GM18505 (cell line): ENCODE results near the gene PDCD10.

Source experiments
- ATAC-seq: cut with Tn5 transposase; IDR thresholded peaks from one replicate; pipeline ENCODE4 v1.9.1; 2021; ENCODE audit not compliant: unreplicated experiment
- POLR2A ChIP-seq: IDR thresholded peaks from 4 replicates; pipeline ENCODE4 v1.6.1; 2011; ENCODE audit warnings: borderline replicate concordance; ENCODE audit not compliant: insufficient read depth, insufficient read length; ENCODE audit errors: extremely low read depth

The PDCD10 gene

DNA sequence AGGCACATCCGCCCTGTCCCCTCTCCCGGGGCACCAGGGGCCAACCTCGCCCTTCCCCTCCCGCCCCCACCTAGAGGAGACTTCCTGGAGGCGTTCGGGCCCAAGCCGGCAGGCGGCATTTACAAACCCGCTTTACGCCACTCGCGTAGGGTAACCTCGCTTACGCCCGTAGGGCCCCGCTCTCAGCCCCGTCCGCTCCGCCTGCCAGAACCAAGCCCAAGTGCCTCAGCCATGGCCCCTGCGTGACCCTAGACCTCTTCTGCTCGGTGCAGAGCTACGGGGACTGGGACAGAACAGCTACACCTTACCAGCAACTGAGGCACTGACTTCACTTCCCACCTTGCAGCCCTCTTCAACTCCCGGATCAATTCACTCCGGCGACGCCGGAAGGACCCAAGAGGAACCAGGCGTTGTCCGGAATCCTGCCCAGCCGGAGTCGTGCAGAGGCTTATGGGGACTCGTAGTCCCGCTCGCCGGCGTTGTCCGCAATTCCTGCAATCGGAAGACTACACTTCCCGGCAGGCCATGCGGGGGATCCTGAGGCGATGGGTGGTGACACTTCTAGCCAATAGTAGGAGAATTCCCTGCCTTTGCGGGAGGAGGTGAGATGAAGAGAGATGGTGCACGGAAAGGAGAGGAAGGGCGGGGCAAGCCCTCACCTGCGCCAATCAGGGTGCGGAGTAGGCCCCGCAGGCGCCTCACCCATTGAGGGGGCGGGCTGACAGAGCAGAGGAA is at the start of gene PDCD10:
TSS of gene PDCD10 (minus strand) at position 395 of the 735 bp plus-strand sequence. CDS start 14,735 bp downstream, outside the sequence.
- TF ChIP-seq POLR2A = peak; percentile 85
- ATAC-seq = peak; percentile 84

- ATAC-seq = no peak
- no peak for TF ChIP-seq POLR2A
Measured at GRCh38 chr3:167783781-167784180, 49.1 kb upstream of the PDCD10 start.

- ATAC-seq = no peak
- TF ChIP-seq POLR2A = no peak
Measured at GRCh38 chr3:167780214-167780883, 45.7 kb upstream of the PDCD10 start.

- ATAC-seq = peak; percentile 37
- TF ChIP-seq POLR2A = no peak
Measured at GRCh38 chr3:167777356-167777755, 42.7 kb upstream of the PDCD10 start.

- TF ChIP-seq POLR2A = no peak
- ATAC-seq = no peak
Measured at GRCh38 chr3:167776066-167776685, 41.5 kb upstream of the PDCD10 start.

DNA sequence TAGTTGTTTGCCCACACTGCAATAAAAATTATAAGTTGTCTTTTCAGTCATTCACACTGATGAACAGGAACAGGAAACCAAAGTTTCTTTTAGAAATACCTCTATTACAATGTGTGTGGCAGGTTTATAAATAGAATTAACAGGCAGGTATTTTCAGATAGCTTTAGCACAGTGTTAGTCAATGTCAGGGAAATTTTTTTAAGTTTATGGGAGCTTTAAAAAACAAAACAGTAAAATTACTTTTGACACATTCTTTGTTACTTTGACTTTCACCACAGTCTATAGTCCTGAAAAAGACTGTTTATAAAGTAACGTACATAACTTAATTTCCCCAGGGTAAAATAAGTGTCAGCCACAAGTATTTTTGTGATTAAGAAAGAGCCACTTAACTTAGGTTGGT is 38.9 kb upstream of the PDCD10 start:
- peak; percentile 74 for ATAC-seq
- TF ChIP-seq POLR2A = no peak

DNA sequence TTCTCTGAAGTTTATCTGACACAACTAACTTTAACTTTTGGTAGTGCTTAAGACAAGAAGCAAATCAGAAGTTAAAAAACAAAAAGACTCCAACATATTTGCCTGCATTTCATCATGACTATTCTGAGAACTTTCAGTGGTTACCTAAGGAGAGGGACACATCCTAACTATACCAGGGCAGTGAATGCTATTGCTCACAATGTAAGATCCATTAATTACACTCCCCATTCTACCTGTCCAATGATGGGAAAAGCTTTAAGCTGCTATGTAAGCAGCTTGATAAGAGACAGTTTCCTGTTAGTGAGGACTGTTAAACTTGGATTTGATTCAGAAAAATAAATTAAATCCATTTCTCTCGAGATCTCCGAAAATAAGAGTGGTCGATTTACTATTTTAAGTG is 38.3 kb upstream of the PDCD10 start:
- ATAC-seq = no peak
- TF ChIP-seq POLR2A = no peak

GRCh38 chr3:167762296-167762695 is 27.6 kb upstream of the PDCD10 start:
- no peak for TF ChIP-seq POLR2A
- ATAC-seq = no peak

GRCh38 chr3:167761302-167761701 is 26.6 kb upstream of the PDCD10 start:
- TF ChIP-seq POLR2A = no peak
- no peak for ATAC-seq

DNA sequence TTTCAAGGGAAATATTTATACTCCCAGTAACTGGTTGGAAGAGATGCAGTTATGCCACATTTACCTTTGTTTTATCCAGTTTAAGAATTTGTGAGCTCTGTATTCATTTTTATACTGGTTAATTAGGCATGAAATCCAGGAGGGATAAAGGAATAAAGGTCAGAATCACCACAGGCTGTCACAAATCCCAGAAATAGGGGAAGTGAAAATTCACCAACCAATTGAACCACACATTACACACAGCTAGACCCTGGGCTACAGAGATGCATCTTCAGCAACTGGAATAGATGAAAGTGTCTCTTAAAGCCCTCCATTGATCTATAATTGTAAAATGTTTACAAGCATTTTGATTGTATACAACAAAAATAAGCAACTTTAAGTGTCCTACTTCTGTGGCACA is 19.4 kb upstream of the PDCD10 start:
- ATAC-seq = no peak
- no peak for TF ChIP-seq POLR2A

- peak; percentile 99 for ATAC-seq
- TF ChIP-seq POLR2A = no peak
Measured at GRCh38 chr3:167750272-167750971, 15.7 kb upstream of the PDCD10 start.

- no peak for ATAC-seq
- no peak for TF ChIP-seq POLR2A
Measured at GRCh38 chr3:167749728-167750127, 15.0 kb upstream of the PDCD10 start.

DNA sequence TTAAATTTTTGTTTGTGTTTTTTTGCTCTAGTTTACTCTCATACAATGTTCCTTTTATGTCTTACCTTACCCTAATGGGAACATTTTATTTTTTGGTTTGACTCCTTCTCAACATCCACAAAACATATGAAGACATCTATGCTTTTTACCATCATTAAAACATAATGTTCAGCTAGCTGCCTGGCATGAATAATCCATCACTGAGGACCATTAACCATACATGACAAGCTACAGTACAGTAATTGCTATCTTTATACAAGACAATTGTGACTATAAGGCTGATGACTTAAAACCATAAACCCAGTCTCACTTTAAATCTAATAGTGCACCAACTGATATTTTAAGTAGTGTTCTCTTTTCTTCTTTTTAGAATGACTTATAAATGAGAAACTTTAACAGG is 14.5 kb upstream of the PDCD10 start:
- no peak for ATAC-seq
- no peak for TF ChIP-seq POLR2A
